Fibroblast of skin of right quadriceps (primary cell): ENCODE results near the gene HSPA12B.
A peak's percentile ranks its signal among the peaks of the same experiment; 100 is the strongest.

Source experiments
- DNase-seq: peaks from one replicate; pipeline ENCODE4 v3.0.0-alpha.2; 2013

HSPA12B gene

DNA sequence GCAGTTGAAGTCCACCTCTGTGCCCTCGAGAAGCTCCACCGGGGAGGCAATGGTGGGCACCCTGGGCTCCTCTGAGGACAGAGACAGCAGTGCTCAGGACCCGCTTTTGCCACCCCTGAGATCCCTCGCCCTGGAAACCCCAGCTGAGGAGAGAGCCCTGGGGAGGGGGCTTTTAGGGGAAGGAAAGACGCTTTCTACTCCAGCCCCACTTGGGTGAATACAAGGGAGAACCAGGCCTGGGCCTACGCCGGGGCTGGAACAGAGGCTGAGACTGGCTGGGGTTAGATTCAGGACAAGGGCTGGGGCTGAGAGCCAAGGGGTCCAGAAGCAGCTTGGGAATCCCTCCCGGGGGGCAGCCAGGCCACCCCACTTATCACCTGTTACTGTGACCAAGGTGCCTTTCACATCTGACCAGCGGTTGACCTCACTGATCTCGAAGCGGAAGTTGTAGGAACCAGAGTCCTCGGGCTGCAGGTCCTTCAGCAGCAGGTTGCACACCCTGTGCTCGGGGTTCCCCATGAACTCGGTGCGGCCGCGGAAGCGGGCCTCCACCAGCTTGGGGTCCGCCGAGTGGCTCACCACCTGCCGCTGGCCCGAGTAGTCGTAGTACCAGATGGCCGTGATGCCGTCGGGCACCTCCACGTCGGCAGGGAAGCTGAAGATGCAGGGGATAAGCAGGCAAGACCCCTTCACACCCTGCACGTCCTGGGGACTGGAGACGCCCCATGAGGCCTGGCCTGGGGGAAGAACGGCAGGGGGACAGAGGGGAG is 26.3 kb upstream of the HSPA12B start:
- no peak for DNase-seq

GRCh38 chr20:3706774-3707507 is 25.5 kb upstream of the HSPA12B start:
- no peak for DNase-seq

GRCh38 chr20:3707508-3707899 is 25.0 kb upstream of the HSPA12B start:
- DNase-seq = no peak

- DNase-seq = no peak
These were observed 22.4 kb upstream of the HSPA12B start for GRCh38 chr20:3710011-3710466.

DNA sequence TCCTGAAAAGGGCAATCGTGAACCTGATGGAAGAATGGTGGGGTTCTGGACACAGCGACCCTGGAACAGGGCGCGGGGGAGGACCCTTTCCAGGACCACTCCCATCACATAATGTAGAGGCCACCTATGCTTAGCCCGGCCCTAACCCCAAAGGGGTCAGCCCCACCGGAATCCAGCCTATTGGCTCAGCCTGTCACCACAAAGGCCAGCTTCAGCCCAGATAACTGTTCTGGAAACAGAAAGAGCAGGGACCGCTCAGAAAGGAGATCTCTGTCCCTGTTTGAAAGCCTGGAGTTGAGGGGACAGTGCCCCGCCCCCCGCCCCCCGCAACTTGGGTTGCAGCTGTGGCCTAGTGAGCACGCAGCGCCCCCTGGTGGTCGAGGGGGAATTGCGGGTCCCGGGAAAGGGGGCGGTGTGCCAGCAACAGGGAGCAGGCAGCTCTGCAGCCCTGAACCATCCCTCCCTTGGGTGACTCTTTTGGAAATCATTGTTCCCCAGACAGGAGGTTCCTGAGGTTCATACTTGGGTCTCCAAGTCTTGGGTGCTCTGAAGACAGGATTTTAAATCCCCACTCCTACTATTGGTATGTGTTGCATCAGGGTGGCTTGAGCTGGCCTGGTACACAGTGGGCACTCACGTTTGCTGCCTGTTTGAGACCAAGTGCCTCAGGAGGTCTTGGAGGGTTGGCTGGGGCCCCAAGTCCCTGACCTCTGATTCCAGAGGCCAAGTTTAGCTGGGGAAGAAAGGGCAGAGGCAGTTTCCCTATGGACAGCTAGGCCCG is 21.6 kb upstream of the HSPA12B start:
- DNase-seq = peak; percentile 49

GRCh38 chr20:3711484-3711941 is 21.0 kb upstream of the HSPA12B start:
- DNase-seq = no peak

DNA sequence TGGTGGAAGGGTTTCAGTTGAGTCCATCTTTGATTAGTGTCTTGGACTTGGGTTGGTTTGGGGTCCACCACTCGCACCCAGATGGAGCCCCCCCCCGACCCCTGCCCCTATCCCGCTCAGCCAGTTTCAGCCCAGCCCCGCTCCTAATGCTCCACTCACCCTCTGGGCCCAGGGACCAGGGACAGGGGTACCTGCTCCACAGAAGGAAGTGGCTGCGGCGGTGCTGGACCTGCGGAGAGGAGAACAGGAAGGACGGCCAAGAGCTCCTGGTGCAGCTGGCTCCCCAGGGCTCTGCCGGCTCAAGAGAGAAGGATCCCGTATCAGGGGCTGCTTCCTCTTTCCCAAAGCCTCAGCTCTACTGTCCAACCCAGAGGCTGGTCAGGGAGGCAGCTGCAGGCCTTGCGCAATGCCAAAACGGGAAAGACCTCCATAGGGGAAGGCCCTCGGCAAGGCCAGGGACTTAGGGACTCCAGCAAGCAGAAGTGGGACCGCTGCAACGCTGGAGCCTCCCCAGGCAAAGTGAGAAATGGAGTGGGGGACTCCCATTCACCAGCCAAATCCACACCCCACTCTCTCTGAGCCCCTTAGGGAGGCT is 20.1 kb upstream of the HSPA12B start, which contains the start of gene SIGLEC1:
Gene SIGLEC1 (minus strand): TSS at position 322 of the 595 bp plus-strand sequence. CDS start 5,472 bp downstream, outside the sequence.
- no peak for DNase-seq

DNA sequence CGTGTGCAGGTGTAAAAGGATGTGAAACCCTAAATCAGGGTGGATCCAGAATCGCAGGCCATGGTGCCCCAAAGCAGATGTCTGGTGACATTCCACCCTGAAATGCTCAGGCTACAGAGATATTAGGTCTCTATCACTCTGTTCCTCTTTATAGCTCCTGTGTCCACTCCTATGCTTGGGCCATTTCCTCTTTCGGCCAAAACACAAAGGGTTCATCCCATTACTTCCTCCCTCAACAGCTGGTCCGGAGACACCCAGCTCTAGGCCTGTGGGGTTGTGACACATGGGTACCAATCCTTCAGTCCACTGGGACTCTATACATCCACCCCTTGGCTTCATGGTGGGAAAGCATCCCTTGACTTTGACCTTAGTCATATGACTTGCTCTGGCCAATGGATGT is 18.4 kb upstream of the HSPA12B start:
- DNase-seq = no peak

GRCh38 chr20:3716195-3716834 is 16.2 kb upstream of the HSPA12B start:
- DNase-seq = peak; percentile 48

GRCh38 chr20:3719046-3719445 is 13.4 kb upstream of the HSPA12B start:
- DNase-seq = no peak

GRCh38 chr20:3720068-3720467 is 12.4 kb upstream of the HSPA12B start:
- no peak for DNase-seq

DNA sequence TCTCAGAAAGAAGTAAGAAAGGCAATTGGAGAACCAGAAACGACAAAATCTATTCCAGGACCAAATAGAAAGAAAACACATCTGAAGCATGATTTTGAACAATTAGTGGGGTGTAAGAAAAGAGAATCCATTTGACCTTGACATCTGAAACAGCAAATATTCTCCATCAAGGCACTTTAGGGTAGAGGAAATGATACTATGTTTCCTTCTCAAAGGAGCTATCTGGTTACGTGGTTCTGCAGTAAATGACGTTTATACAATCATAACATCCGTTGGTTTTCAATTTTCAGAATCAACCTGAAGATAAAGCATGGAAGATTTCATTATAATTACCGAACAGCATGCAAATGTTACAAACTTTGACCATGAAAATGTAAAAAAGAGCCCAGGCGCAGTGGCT is 11.9 kb upstream of the HSPA12B start:
- no peak for DNase-seq

GRCh38 chr20:3721912-3722311 is 10.6 kb upstream of the HSPA12B start:
- DNase-seq = no peak

GRCh38 chr20:3723284-3723683 is 9.2 kb upstream of the HSPA12B start:
- DNase-seq = no peak

GRCh38 chr20:3724356-3724755 is 8.1 kb upstream of the HSPA12B start:
- no peak for DNase-seq

DNA sequence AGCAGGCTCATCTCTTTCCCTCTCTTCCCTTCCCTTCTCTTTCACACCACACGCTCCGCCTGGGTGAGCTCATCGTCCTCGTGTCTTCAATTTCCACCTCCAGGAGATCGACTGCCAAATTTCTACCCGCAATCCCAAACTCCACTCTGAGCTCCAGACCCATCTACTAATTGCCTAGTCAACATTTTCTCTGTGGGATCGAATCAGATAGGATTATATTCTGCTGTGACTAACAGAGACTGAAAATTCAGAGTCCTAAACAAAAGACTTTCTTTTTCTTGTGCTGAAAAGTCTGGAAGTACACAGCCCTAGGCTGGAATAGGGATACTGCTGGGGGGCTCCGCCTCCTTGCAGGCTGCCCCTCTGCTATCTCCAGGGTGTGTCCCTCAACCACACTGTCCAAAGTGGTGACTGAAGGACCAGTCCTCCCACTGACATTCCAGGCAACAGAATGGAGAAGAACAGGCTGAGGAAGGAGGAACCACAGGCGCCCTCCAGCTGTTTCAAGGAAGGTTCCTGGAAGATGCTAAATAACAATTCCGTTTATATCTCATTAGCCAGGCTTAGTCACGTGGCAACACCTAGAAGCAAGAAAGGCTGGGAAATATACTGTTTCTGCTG is 5.0 kb upstream of the HSPA12B start:
- DNase-seq = peak; percentile 56

DNA sequence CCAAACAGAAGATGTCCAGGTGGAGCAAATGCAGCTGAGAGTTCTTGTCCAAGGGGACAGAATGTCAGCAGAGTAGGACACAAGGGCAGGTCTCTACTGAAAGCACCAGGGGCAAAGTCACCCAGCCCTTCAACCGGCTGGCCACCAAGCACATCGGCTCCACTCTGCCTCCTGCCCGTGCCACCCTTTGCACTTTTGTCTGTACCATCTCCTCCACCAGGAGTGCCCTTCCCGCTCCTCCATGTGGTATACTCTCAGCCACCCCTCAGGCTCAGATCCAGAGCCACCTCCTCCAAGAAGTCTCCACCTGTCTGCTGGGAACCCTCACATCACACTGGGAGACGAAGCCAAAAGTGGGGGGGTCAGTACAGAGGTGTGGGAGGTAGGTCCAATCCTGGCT is 4.1 kb upstream of the HSPA12B start:
- no peak for DNase-seq

- DNase-seq = no peak
These were observed 3.6 kb upstream of the HSPA12B start for GRCh38 chr20:3728876-3729275.

- no peak for DNase-seq
These were observed 3.1 kb upstream of the HSPA12B start for GRCh38 chr20:3729378-3729777.

- DNase-seq = no peak
These were observed 2.5 kb upstream of the HSPA12B start for GRCh38 chr20:3729811-3730540.
